ENCODE results near the gene CDH13. TPM values are rescaled to one million over a fixed set of nuclear protein-coding genes. Genes with fewer than 3 reads are reported as not detected.

CDH13 gene
- total RNA-seq, 1 donor from 2014 or later, result 166 TPM

DNA sequence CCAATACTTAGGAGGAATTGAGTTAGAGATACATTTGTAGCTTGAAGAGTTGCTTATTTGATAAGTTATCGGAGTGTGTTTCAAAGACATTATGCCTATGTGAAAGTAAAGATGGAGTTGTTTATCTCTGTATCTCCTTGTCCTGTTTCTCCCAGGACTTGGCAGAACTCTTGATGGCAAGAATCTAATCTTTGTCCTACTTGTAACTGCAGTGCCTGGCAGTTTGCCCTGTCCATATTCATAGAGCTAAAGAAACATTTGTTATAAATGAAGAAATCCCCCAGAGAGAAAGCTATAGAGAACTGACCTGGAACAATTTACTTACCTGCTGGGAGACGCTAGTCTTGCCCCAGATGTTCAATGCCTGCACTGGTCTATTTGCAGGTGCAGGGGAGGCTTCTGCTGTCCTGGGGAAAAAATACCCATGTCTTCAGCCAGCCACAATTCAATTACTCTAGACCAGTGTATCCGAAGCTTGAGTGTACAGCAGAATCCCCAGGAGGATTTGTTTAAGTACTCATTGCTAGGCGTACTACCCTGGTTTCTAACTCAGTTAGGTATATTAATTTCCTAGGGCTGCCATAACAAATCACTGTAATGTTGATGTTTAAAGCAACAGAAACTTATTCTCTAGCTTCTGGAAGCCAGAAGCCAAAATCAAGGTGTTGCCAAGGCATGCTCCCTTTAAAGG is 771.0 kb downstream of the CDH13 start:
- ATAC-seq (ENCODE audit: poor library complexity) (no peak), DNase-seq (no peak)
- intact Hi-C loops (cut with DNase I), result no loop called here

- no peak for DNase-seq
- no peak for ATAC-seq (ENCODE audit: poor library complexity)
- intact Hi-C loops (cut with DNase I), result no loop called here
Measured at GRCh38 chr16:83400234-83400633, 773.5 kb downstream of the CDH13 start.

GRCh38 chr16:83402160-83402814 is 775.5 kb downstream of the CDH13 start:
- intact Hi-C loops (cut with DNase I), result no loop called here
- ATAC-seq (ENCODE audit: poor library complexity), result no peak
- DNase-seq, result no peak

DNA sequence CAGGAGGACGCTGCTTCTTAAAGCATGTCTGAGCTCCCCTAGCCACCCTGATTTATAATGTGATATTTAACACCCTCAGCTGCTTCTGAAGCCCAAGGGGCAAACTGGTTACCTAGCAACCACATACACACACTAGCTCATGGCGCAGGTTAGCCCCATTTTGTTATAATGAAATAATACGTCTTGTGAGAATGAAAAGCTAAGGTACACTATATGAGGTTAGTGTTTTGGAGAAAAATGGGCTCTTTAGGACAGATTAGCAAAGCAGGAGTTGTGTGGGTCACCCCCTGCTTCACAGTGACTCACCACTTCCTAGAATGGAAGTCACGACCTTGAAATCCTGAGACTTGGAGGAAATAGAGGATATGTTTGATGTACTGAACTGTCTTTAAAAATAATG is 776.2 kb downstream of the CDH13 start:
- intact Hi-C loops (cut with DNase I), result no loop called here

DNA sequence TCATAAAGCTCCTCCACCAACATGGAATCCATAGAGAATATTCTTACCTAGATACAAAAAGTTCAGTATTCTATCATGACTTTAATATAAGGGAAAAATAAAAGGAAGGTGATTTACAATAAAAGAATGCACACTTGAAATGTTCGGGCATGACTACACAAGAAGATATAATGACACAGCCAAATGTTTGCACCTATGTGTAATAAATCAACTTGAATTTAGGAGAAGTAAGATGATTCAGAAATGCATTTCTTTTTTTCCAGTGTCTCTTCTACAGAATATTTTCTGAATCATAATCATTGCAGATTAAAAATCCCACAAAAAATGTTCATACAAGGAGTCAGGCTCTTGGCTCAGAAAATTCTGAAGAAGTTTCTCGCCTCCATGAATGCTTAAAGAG is 777.0 kb downstream of the CDH13 start:
- ATAC-seq (ENCODE audit: poor library complexity) (no peak), DNase-seq (no peak)
- intact Hi-C loops (cut with DNase I), result no loop called here

More for the DNA sequence above, 776.2 kb downstream of the CDH13 start:
- ATAC-seq (ENCODE audit: poor library complexity) (no peak), DNase-seq (no peak)

DNA sequence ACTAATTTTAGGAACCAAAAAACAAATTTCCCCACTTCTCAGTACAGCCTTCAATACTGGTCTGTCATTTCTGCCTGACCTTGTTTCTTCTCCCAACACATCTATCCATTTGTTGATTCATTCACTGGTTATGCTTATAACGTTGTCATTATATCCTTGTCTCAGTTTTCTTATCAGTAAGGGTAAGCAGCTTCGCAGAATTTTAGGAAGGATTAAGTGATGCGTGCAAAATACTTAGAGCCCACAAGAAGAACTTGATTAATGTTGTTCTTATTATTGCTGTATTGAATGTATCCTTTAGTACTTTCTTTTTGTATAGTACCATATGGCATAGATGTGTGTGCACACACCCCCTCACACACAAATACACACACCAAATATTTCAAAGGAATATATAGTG is 777.5 kb downstream of the CDH13 start:
- ATAC-seq (ENCODE audit: poor library complexity), result no peak
- DNase-seq, result no peak
- intact Hi-C loops (cut with DNase I), result no loop called here

DNA sequence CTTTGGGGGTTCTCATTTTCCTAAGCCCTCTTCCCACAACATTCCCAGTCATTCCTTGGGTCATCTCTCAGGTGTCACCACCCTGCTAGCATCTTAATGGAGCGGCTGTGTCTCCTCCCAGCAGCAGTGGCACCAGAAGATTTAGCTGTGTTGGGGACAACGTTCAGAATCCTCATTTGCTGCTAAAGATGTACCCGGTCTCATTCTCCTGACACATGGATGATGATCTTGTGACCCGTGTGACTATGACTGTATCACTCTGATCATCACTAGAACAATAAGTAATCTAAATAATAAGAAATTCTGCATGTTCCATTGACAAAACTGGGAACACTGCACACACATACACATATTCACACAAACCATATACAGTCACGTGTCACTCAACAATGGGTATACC is 781.2 kb downstream of the CDH13 start:
- DNase-seq, result no peak
- intact Hi-C loops (cut with DNase I), result no loop called here
- ATAC-seq (ENCODE audit: poor library complexity), result no peak

- intact Hi-C loops (cut with DNase I), result no loop called here
- DNase-seq (no peak), ATAC-seq (ENCODE audit: poor library complexity) (no peak)
Measured at GRCh38 chr16:83409347-83409746, 782.6 kb downstream of the CDH13 start.

- intact Hi-C loops (cut with DNase I), result no loop called here
- ATAC-seq (ENCODE audit: poor library complexity) (no peak), DNase-seq (no peak)
Measured at GRCh38 chr16:83418565-83418964, 791.8 kb downstream of the CDH13 start.

- ATAC-seq (ENCODE audit: poor library complexity) (no peak), DNase-seq (no peak)
- intact Hi-C loops (cut with DNase I), result no loop called here
Measured at GRCh38 chr16:83420206-83420760, 793.5 kb downstream of the CDH13 start.

DNA sequence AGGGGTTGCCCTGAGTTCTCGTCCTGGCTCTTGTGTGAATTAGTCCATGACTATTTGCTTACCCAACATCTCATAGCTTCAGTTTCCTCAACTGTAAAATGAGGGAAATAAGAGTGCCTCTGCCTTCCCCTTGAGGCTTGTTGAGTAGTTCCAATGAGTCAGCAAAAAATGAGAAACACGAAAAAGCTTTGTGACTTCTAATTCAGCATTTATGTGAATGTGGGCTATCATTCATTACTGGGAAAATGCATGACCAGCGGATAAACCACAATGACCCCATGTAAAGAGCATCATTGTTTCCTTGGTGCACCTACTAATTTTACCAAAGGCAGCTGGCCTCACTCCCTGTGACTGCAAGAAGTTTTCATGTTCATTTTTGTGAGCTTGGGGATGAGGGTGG is 806.4 kb downstream of the CDH13 start:
- ATAC-seq (ENCODE audit: poor library complexity) (no peak), DNase-seq (no peak)

GRCh38 chr16:83437036-83437435 is 810.3 kb downstream of the CDH13 start:
- no peak for ATAC-seq (ENCODE audit: poor library complexity)
- intact Hi-C loops (cut with DNase I), result no loop called here
- no peak for DNase-seq

More for the DNA sequence above, 806.4 kb downstream of the CDH13 start:
- intact Hi-C loops (cut with DNase I), result no loop called here

GRCh38 chr16:83438326-83438725 is 811.6 kb downstream of the CDH13 start:
- DNase-seq (no peak), ATAC-seq (ENCODE audit: poor library complexity) (no peak)
- intact Hi-C loops (cut with DNase I), result no loop called here

DNA sequence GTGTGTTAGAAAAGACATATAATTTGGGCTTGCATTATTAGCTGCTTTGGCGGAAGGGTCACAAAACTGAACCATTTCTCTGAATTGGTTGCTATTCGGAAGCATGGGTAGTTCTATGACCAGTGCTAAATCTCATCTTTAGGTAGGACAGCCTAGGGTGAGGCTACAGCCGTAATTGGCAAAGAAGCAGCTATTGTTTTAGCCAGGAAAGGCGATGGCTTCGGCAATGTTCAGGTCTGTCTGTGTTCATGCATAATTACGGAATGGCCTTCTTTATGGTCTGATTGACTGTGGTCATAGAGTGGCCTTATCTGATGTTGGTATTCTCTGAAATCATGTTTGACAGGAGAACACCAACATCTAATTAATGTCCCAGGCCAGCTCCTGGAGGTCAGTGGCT is 812.6 kb downstream of the CDH13 start:
- intact Hi-C loops (cut with DNase I), result no loop called here
- DNase-seq (no peak), ATAC-seq (ENCODE audit: poor library complexity) (no peak)

GRCh38 chr16:83441517-83441916 is 814.7 kb downstream of the CDH13 start:
- DNase-seq (no peak), ATAC-seq (ENCODE audit: poor library complexity) (no peak)
- intact Hi-C loops (cut with DNase I), result loop anchor here (10.0 kb wide), 2 partner anchors 837 to 1177 kb away; no protein-coding TSS in a partner anchor

GRCh38 chr16:83443972-83444371 is 817.2 kb downstream of the CDH13 start:
- DNase-seq (no peak), ATAC-seq (ENCODE audit: poor library complexity) (no peak)
- intact Hi-C loops (cut with DNase I), result loop anchor here (10.0 kb wide), 2 partner anchors 839 to 1179 kb away; no protein-coding TSS in a partner anchor

GRCh38 chr16:83447560-83447959 is 820.8 kb downstream of the CDH13 start:
- ATAC-seq (ENCODE audit: poor library complexity) (no peak), DNase-seq (no peak)
- intact Hi-C loops (cut with DNase I), result loop anchor here (10.0 kb wide), 2 partner anchors 843 to 1183 kb away; no protein-coding TSS in a partner anchor

- no peak for ATAC-seq (ENCODE audit: poor library complexity)
- intact Hi-C loops (cut with DNase I), result loop anchor here (10.0 kb wide), 2 partner anchors 845 to 1185 kb away; no protein-coding TSS in a partner anchor
- DNase-seq, result no peak
Measured at GRCh38 chr16:83449861-83450260, 823.1 kb downstream of the CDH13 start.

DNA sequence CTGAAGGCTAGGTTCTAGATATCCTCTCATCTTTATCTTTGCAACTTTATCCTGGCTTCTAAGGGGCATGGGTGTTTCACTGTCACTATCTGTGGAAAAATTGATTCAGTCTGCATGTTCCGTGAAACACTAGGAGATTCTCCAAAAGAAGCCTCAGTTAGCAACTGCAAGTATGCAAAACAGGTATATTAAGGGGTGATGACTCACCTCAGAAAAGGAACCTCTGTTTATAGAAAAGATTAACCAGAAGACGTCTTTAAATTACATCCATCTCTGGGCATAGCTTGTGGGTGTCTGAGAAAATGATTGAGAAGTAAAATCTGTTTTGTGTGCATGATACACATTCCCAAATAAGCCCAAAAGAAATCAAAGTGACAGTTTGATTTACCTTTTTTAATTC is 827.2 kb downstream of the CDH13 start:
- intact Hi-C loops (cut with DNase I), result no loop called here
- no peak for ATAC-seq (ENCODE audit: poor library complexity)
- DNase-seq, result no peak

DNA sequence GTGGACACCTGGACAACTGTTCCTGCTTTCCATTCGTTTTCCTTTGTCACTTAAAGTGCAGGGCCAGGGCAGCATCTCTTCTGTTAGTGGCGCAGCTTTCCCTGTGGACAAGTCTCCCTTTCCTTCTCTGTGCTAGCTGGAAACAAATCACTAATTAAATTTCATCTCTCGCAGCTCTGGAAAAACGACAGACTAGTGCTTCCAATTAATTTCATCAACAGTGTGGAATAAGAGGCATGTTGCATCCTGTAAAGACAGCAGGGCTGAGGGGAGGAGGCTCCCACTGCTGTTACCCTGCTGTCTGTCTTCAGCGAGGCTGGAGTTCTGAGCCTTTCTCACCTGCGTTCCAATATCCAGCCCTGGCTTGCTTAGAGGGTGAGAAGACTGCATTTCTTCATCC is 828.9 kb downstream of the CDH13 start:
- intact Hi-C loops (cut with DNase I), result no loop called here
- ATAC-seq (ENCODE audit: poor library complexity), result no peak
- no peak for DNase-seq

All from Right ventricle myocardium superior (tissue), 1 donor.